ENCODE results near the gene THSD4. TPM values are rescaled to one million over a fixed set of nuclear protein-coding genes. Genes with fewer than 3 reads are reported as not detected.

THSD4 gene
- total RNA-seq, 3 donors from 2014 or later: 18.3 to 46.2 (median 27.1) TPM

GRCh38 chr15:71568227-71568626 is 453.0 kb downstream of the THSD4 start:
- intact Hi-C loops (cut with DNase I, micrococcal nuclease): no loop called here
- Histone ChIP-seq H3K4me1 (ENCODE audit: low read depth) (no peaks in the 10 kb centered on the region), H3K36me3 (ENCODE audit: low read depth) (no peaks in the 10 kb centered on the region), H3K4me3 (no peak overlapping the region), H3K9me3 (peaks cover 3% of the 10 kb centered on the region)
- ATAC-seq (no peak), DNase-seq (no peak)
- no peak for TF ChIP-seq CTCF (IDR thresholded peaks at IDR 0.05)

GRCh38 chr15:71570736-71571135 is 455.5 kb downstream of the THSD4 start:
- Histone ChIP-seq H3K4me1 (ENCODE audit: low read depth) (no peaks in the 10 kb centered on the region), H3K9me3 (peaks cover 3% of the 10 kb centered on the region), H3K36me3 (ENCODE audit: low read depth) (no peaks in the 10 kb centered on the region), H3K4me3 (no peak overlapping the region)
- DNase-seq: no peak
- no peak for TF ChIP-seq CTCF (IDR thresholded peaks at IDR 0.05)
- intact Hi-C loops (cut with DNase I, micrococcal nuclease): no loop called here
- ATAC-seq: no peak

GRCh38 chr15:71571641-71572040 is 456.4 kb downstream of the THSD4 start:
- no peak overlapping the region for H3K4me3 ChIP-seq
- no peak for ATAC-seq
- intact Hi-C loops (cut with DNase I, micrococcal nuclease): no loop called here
- H3K36me3 ChIP-seq (ENCODE audit: low read depth): no peaks in the 10 kb centered on the region
- TF ChIP-seq CTCF (IDR thresholded peaks at IDR 0.05): no peak
- peaks cover 3% of the 10 kb centered on the region for H3K9me3 ChIP-seq
- DNase-seq: no peak
- H3K4me1 ChIP-seq (ENCODE audit: low read depth): no peaks in the 10 kb centered on the region

GRCh38 chr15:71572452-71573053 is 457.3 kb downstream of the THSD4 start:
- H3K9me3 ChIP-seq: peaks cover 3% of the 10 kb centered on the region
- H3K36me3 ChIP-seq (ENCODE audit: low read depth): no peaks in the 10 kb centered on the region
- peak; percentile 35 for ATAC-seq
- no peak for DNase-seq
- no peak overlapping the region for H3K4me3 ChIP-seq
- intact Hi-C loops (cut with DNase I, micrococcal nuclease): no loop called here
- TF ChIP-seq CTCF (IDR thresholded peaks at IDR 0.05): no peak
- no peaks in the 10 kb centered on the region for H3K4me1 ChIP-seq (ENCODE audit: low read depth)

- H3K36me3 ChIP-seq (ENCODE audit: low read depth): no peaks in the 10 kb centered on the region
- H3K4me1 ChIP-seq (ENCODE audit: low read depth): no peaks in the 10 kb centered on the region
- no peak for TF ChIP-seq CTCF (IDR thresholded peaks at IDR 0.05)
- ATAC-seq (no peak), DNase-seq (no peak)
- peaks cover 3% of the 10 kb centered on the region for H3K9me3 ChIP-seq
- no peak overlapping the region for H3K4me3 ChIP-seq
- intact Hi-C loops (cut with DNase I, micrococcal nuclease): no loop called here
Observed at GRCh38 chr15:71573599-71573998, 458.3 kb downstream of the THSD4 start.

Data from mucosa of descending colon (tissue), 3 donors.